Measurements from ENCODE around the gene CTNNA2. TPM values are rescaled to one million over a fixed set of nuclear protein-coding genes. Genes with fewer than 3 reads are reported as not detected.

The CTNNA2 gene
- total and polyA plus RNA-seq, 8 donors: 0.08 to 0.56 (median 0.17) TPM; not detected in 2

- no peak for DNase-seq
- H3K27ac ChIP-seq: no peak overlapping the region
- no peaks in the 10 kb centered on the region for H3K9me3 ChIP-seq
- no peak overlapping the region for H3K4me3 ChIP-seq
- no peaks in the 10 kb centered on the region for H3K27me3 ChIP-seq
- TF ChIP-seq, protein P1, sequence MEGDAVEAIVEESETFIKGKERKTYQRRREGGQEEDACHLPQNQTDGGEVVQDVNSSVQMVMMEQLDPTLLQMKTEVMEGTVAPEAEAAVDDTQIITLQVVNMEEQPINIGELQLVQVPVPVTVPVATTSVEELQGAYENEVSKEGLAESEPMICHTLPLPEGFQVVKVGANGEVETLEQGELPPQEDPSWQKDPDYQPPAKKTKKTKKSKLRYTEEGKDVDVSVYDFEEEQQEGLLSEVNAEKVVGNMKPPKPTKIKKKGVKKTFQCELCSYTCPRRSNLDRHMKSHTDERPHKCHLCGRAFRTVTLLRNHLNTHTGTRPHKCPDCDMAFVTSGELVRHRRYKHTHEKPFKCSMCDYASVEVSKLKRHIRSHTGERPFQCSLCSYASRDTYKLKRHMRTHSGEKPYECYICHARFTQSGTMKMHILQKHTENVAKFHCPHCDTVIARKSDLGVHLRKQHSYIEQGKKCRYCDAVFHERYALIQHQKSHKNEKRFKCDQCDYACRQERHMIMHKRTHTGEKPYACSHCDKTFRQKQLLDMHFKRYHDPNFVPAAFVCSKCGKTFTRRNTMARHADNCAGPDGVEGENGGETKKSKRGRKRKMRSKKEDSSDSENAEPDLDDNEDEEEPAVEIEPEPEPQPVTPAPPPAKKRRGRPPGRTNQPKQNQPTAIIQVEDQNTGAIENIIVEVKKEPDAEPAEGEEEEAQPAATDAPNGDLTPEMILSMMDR (IDR thresholded peaks at IDR 0.05): no peak
- ATAC-seq: peak; percentile 71
- intact Hi-C loops (cut with DNase I): no loop called here
- H3K36me3 ChIP-seq: no peaks in the 10 kb centered on the region
- no peaks in the 10 kb centered on the region for H3K4me1 ChIP-seq
Observed at GRCh38 chr2:79994161-79994560, 481.3 kb downstream of the CTNNA2 start.

DNA sequence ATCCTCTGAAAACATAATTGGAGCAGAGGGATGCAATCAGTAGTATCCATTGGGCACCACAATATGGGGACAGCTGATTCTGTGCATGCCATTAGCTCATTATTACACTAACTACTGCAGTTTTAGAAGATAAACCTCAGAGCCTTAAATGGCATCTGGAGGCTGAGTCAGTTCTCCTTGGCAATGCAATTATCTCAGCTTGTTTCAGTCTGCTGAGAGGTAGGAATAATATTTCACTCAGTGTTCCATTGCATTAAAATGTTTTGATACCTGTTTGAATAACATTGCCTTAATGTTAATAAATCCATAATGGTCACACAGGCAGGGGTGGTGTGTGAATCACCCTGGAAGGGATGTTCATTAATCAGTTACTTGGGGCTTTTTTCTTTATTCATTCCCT, 482.1 kb downstream of the CTNNA2 start:
- no peak for DNase-seq
- no peak overlapping the region for H3K4me3 ChIP-seq
- H3K27ac ChIP-seq: no peak overlapping the region
- no peaks in the 10 kb centered on the region for H3K36me3 ChIP-seq
- H3K27me3 ChIP-seq: no peaks in the 10 kb centered on the region
- TF ChIP-seq, protein P1 (IDR thresholded peaks at IDR 0.05): no peak
- no peak for ATAC-seq
- no peaks in the 10 kb centered on the region for H3K4me1 ChIP-seq
- intact Hi-C loops (cut with DNase I): no loop called here
- H3K9me3 ChIP-seq: no peaks in the 10 kb centered on the region

DNA sequence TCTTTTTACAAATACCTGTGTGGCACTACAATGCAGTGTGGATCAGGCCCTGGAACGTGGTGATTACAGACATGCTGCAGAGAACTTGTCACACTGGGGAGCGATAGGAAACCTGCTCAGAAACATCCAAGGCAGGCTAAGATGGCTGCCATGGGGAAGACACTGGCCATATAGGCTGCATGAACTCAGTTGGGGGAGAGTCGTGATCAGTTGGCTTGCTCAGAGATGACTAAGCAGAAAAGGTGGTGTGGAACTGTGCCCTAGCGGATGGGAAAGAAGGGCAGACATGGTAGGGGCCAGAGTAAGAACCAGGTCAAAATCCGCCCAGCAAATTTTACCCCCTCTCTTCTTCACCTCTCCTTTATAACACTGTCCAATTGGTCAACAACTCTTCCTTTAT, 483.9 kb downstream of the CTNNA2 start:
- Histone ChIP-seq H3K4me3 (no peak overlapping the region), H3K27ac (no peak overlapping the region), H3K36me3 (no peaks in the 10 kb centered on the region), H3K27me3 (no peaks in the 10 kb centered on the region), H3K9me3 (no peaks in the 10 kb centered on the region), H3K4me1 (no peaks in the 10 kb centered on the region)
- intact Hi-C loops (cut with DNase I): no loop called here
- ATAC-seq (no peak), DNase-seq (no peak)
- TF ChIP-seq, protein P1 (IDR thresholded peaks at IDR 0.05): no peak

GRCh38 chr2:80001701-80002101, 488.9 kb downstream of the CTNNA2 start:
- Histone ChIP-seq H3K9me3 (no peaks in the 10 kb centered on the region), H3K4me1 (no peaks in the 10 kb centered on the region), H3K4me3 (no peak overlapping the region), H3K27ac (no peak overlapping the region), H3K27me3 (no peaks in the 10 kb centered on the region), H3K36me3 (no peaks in the 10 kb centered on the region)
- no peak for DNase-seq
- no peak for ATAC-seq
- intact Hi-C loops (cut with DNase I): no loop called here
- TF ChIP-seq, protein P1 (IDR thresholded peaks at IDR 0.05): no peak

- no peak for ATAC-seq
- Histone ChIP-seq H3K4me1 (no peaks in the 10 kb centered on the region), H3K27ac (no peak overlapping the region), H3K27me3 (no peaks in the 10 kb centered on the region), H3K4me3 (no peak overlapping the region), H3K9me3 (no peaks in the 10 kb centered on the region), H3K36me3 (no peaks in the 10 kb centered on the region)
- DNase-seq: no peak
- intact Hi-C loops (cut with DNase I): no loop called here
- TF ChIP-seq, protein P1 (IDR thresholded peaks at IDR 0.05): no peak
Observed at GRCh38 chr2:80002112-80002511, 489.3 kb downstream of the CTNNA2 start.

Measured in left lung (tissue), 10 donors.